Measurements from ENCODE around the gene SETD7. TPM values are rescaled to one million over a fixed set of nuclear protein-coding genes. Genes with fewer than 3 reads are reported as not detected.

SETD7 gene
- total RNA-seq, 1 donor from 2014 or later = 11.9 TPM

DNA sequence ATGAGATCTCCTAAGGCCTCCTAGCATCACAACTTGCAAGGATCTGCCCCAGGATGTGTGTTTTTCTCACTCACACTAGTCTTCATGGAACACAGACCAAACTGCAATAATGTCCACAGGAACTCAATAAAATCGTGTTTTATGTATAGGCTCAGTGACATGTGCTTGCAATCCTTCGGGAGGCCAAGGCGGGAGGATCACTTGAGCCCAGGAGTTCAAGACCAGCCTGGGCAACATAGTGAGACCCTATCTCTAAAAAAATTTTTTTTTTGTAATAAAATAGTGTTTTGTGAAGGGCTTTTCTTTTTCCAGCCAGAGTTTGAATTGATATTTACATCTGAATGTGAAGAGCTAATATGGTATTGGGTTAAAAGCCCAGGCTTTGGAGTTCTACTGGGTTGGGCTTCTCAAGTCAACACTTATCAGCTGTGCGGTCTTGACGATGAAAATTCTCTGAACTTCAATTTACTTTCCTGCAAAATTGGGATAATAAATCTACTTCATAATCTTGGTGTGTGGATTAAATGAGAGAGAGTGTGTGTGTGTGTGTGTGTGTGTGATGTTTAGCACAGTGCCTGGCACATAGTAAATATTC lies 38.7 kb upstream of the SETD7 start:
- Mint-ChIP-seq H3K4me3 (ENCODE audit: low read depth) (no peak overlapping the region), H3K4me1 (ENCODE audit: low read depth) (peaks cover 28% of the 10 kb centered on the region), H3K27me3 (no peaks in the 10 kb centered on the region), H3K27ac (no peak overlapping the region), H3K36me3 (ENCODE audit: insufficient read depth) (no peaks in the 10 kb centered on the region), H3K9me3 (ENCODE audit: low read depth) (peaks cover 2% of the 10 kb centered on the region)
- DNase-seq (ENCODE audit: low spot score, unreplicated experiment) = no peak
- no peak for TF ChIP-seq CTCF (IDR thresholded peaks at IDR 0.05; ENCODE audit: unreplicated experiment)

- H3K27me3 Mint-ChIP-seq = no peaks in the 10 kb centered on the region
- peak overlapping the region; percentile 84 for H3K27ac Mint-ChIP-seq
- no peak for TF ChIP-seq CTCF (IDR thresholded peaks at IDR 0.05; ENCODE audit: unreplicated experiment)
- H3K36me3 Mint-ChIP-seq (ENCODE audit: insufficient read depth) = no peaks in the 10 kb centered on the region
- peaks cover 28% of the 10 kb centered on the region for H3K4me1 Mint-ChIP-seq (ENCODE audit: low read depth)
- H3K4me3 Mint-ChIP-seq (ENCODE audit: low read depth) = no peak overlapping the region
- DNase-seq (ENCODE audit: low spot score, unreplicated experiment) = no peak
- no peaks in the 10 kb centered on the region for H3K9me3 Mint-ChIP-seq (ENCODE audit: low read depth)
Measured at GRCh38 chr4:139593091-139593564, 37.1 kb upstream of the SETD7 start.

GRCh38 chr4:139589336-139590018 lies 33.5 kb upstream of the SETD7 start:
- no peaks in the 10 kb centered on the region for H3K9me3 Mint-ChIP-seq (ENCODE audit: low read depth)
- no peaks in the 10 kb centered on the region for H3K36me3 Mint-ChIP-seq (ENCODE audit: insufficient read depth)
- H3K4me1 Mint-ChIP-seq (ENCODE audit: low read depth) = peaks cover 11% of the 10 kb centered on the region
- TF ChIP-seq CTCF (IDR thresholded peaks at IDR 0.05; ENCODE audit: unreplicated experiment) = no peak
- no peaks in the 10 kb centered on the region for H3K27me3 Mint-ChIP-seq
- H3K4me3 Mint-ChIP-seq (ENCODE audit: low read depth) = no peak overlapping the region
- no peak overlapping the region for H3K27ac Mint-ChIP-seq
- DNase-seq (ENCODE audit: low spot score, unreplicated experiment) = no peak

DNA sequence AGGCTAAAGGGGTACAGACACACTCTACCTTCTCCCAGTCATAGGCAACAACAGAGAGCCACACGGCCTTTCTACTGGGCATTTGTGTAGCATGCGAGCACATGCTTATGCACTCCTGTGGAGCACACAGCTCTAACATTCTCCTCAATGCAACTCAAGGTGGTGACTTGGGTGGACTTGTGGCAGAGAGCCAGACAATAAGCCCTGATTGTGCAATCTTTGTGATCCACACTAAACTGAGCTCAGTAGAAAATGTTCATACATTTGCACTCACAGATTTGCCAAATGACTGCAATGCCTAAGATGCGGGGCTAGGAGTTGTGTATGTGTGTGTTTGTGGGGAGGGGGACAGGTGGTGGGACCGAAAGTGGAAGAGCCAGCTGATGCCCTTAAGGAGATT lies 31.4 kb upstream of the SETD7 start:
- Mint-ChIP-seq H3K36me3 (ENCODE audit: insufficient read depth) (no peaks in the 10 kb centered on the region), H3K9me3 (ENCODE audit: low read depth) (no peaks in the 10 kb centered on the region), H3K4me1 (ENCODE audit: low read depth) (peaks cover under 1% of the 10 kb centered on the region), H3K4me3 (ENCODE audit: low read depth) (no peak overlapping the region), H3K27me3 (no peaks in the 10 kb centered on the region), H3K27ac (no peak overlapping the region)
- no peak for DNase-seq (ENCODE audit: low spot score, unreplicated experiment)
- TF ChIP-seq CTCF (IDR thresholded peaks at IDR 0.05; ENCODE audit: unreplicated experiment) = no peak

GRCh38 chr4:139585473-139585872 lies 29.5 kb upstream of the SETD7 start:
- Mint-ChIP-seq H3K27ac (no peak overlapping the region), H3K36me3 (ENCODE audit: insufficient read depth) (no peaks in the 10 kb centered on the region), H3K4me1 (ENCODE audit: low read depth) (peaks cover 4% of the 10 kb centered on the region), H3K4me3 (ENCODE audit: low read depth) (no peak overlapping the region), H3K27me3 (no peaks in the 10 kb centered on the region), H3K9me3 (ENCODE audit: low read depth) (peaks cover 5% of the 10 kb centered on the region)
- no peak for DNase-seq (ENCODE audit: low spot score, unreplicated experiment)
- TF ChIP-seq CTCF (IDR thresholded peaks at IDR 0.05; ENCODE audit: unreplicated experiment) = no peak
